Kidney (tissue), 14 donors: ENCODE measurements around the gene CREG2. TPM values are rescaled to one million over a fixed set of nuclear protein-coding genes. Genes with fewer than 3 reads are reported as not detected.

Experiments
- DNase-seq, 5 donors: peaks; one replicate each; pipeline ENCODE4 v3.0.0-alpha.2; 2013 to 2020
- FAIRE-seq: peaks from 2 replicates; lab custom pipeline; 2012; peaks lifted over from hg19 to GRCh38; lab: Jason Lieb, UNC
- H3K27ac ChIP-seq, 2 donors: one replicate each; pipeline ENCODE4 v1.7.0; 2013; ENCODE audit warnings: low read depth in 2 of 2, low read length in 2 of 2, inconsistent platforms in 1 of 2
- H3K27me3 ChIP-seq: one replicate; pipeline ENCODE4 v1.7.1; 2013; ENCODE audit warnings: low read length, inconsistent platforms; ENCODE audit not compliant: control insufficient read depth, insufficient read depth
- H3K36me3 ChIP-seq, 3 donors: one replicate each; pipeline versions ENCODE4 v1.7.0 to v1.7.1; 2013; ENCODE audit warnings: low read length in 3 of 3, control low read depth in 1 of 3, inconsistent platforms in 1 of 3; ENCODE audit not compliant: insufficient read depth in 3 of 3, control insufficient read depth in 2 of 3
- H3K4me1 ChIP-seq, 3 donors: one replicate each; pipeline versions ENCODE4 v1.7.0 to v1.7.1; 2013; ENCODE audit warnings: low read length in 3 of 3, inconsistent platforms in 1 of 3, low read depth in 1 of 3; ENCODE audit not compliant: control insufficient read depth in 2 of 3, insufficient read depth in 2 of 3
- H3K4me3 ChIP-seq, 3 donors: one replicate each; pipeline versions ENCODE4 v1.7.0 to v1.8.1; 2013; ENCODE audit warnings: low read length in 3 of 3, control low read depth in 1 of 3, inconsistent platforms in 1 of 3
- H3K9ac ChIP-seq, 3 donors: one replicate each; pipeline versions ENCODE4 v1.7.0 to v1.7.1; 2013; ENCODE audit warnings: low read length in 3 of 3, control low read depth in 1 of 3, inconsistent platforms in 1 of 3
- H3K9me3 ChIP-seq, 3 donors: one replicate each; pipeline versions ENCODE4 v1.7.0 to v1.7.1; 2013; ENCODE audit warnings: low read length in 3 of 3, control low read depth in 1 of 3, inconsistent platforms in 1 of 3; ENCODE audit not compliant: control insufficient read depth in 2 of 3, insufficient read depth in 1 of 3
- intact Hi-C: fragments of 100-400 bp; cut with DNase I; formaldehyde crosslinking; loops from one replicate; pipeline ENCODE4 v1.11.1; 2022
- polyA plus RNA-seq: library from polyadenylated mRNA; stranded (reverse); fragments of 350-450 nt; fragmentation: Illumina TruSeq; extraction: RNeasy Lipid Tissue Mini Kit (QIAGEN cat#74804); gene quantifications from one replicate; pipeline ENCODE4 v1.2.3, GENCODE V29; 2014; ENCODE audit warnings: low read depth, low replicate concordance; ENCODE audit not compliant: insufficient read depth
- total RNA-seq: library from RNA; stranded (reverse); fragmentation: NEBNext Ultra II Directional; extraction: Animal tissue kit (Norgen Biotek cat#: 25700); gene quantifications from one replicate; pipeline ENCODE4 v1.2.1, GENCODE V29; 2021
- TF ChIP-seq, protein P1 (sequence below): IDR thresholded peaks from 3 replicates; pipeline ENCODE4 v1.5.1; 2012; ENCODE audit warnings: mild to moderate bottlenecking, moderate library complexity, borderline replicate concordance; ENCODE audit not compliant: insufficient read depth; ENCODE audit errors: extremely low read depth
- donor health status: control.
- donor health status: control.
- donor health status: control.
- donor health status: control.
- donor health status: control.
- donor health status: DM: yes; HTN: yes; CAD: no.
- donor health status: Normal renal cell carcinoma (clear cell type).

Gene CREG2
- total and polyA plus RNA-seq, 2 donors from 2014 or later = 0.69 TPM; not detected in 1

DNA sequence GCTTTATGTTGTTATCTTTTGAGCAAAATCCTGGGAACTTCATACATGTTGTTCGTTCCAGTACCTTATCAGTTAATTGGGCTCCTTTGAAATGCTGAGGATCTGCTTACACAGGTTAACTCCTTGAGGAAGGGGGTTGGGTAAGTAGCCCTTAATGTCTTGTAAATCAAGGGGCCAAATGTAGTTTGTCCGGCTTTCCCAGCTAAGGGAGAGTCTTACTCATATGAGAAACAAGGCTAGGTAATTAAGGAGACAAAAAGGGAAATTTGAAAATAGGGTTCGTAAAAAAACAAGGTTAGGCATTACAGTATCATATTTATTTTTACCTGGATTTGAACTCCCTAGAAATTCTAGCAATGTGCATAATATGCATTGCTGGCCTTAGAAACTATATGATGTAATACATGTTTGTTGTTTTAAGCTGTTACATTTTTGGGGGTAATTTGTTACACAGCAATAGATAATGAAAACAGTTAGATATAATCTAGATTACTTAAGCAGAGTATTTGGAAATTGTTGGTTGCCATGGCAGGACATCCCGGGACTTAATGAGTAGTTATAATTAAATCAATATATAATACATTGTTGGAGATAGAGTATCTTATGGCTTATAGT is 47.9 kb downstream of the CREG2 start:
- DNase-seq (no peak), FAIRE-seq (no peak)
- TF ChIP-seq, protein P1, sequence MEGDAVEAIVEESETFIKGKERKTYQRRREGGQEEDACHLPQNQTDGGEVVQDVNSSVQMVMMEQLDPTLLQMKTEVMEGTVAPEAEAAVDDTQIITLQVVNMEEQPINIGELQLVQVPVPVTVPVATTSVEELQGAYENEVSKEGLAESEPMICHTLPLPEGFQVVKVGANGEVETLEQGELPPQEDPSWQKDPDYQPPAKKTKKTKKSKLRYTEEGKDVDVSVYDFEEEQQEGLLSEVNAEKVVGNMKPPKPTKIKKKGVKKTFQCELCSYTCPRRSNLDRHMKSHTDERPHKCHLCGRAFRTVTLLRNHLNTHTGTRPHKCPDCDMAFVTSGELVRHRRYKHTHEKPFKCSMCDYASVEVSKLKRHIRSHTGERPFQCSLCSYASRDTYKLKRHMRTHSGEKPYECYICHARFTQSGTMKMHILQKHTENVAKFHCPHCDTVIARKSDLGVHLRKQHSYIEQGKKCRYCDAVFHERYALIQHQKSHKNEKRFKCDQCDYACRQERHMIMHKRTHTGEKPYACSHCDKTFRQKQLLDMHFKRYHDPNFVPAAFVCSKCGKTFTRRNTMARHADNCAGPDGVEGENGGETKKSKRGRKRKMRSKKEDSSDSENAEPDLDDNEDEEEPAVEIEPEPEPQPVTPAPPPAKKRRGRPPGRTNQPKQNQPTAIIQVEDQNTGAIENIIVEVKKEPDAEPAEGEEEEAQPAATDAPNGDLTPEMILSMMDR = no peak
- no peak overlapping the region for H3K9ac ChIP-seq
- no peaks in the 10 kb centered on the region for H3K36me3 ChIP-seq
- H3K4me1 ChIP-seq = no peaks in the 10 kb centered on the region
- intact Hi-C loops = no loop called here
- no peaks in the 10 kb centered on the region for H3K9me3 ChIP-seq
- no peak overlapping the region for H3K27ac ChIP-seq
- H3K27me3 ChIP-seq = no peaks in the 10 kb centered on the region
- H3K4me3 ChIP-seq = no peak overlapping the region

DNA sequence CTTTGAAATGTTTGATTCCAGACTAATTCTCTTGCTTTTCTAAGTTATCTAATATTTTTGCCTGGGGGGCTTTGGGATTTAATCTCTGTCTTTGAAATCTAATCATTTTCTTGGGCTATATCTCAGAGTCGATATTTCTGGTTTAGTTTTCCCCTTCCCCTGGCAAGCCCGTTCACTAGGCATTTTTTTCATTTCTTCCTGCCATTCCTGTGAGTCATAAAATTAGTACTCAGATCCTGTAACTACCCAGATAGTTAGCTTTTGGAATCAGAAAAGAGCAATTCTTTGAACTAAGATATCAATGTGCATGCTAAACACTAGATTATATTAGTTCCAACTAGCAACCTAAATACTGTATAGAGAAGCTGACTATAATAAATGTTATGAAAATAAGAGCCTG is 49.4 kb downstream of the CREG2 start:
- H3K36me3 ChIP-seq = no peaks in the 10 kb centered on the region
- H3K27ac ChIP-seq = no peak overlapping the region
- no peaks in the 10 kb centered on the region for H3K4me1 ChIP-seq
- no peaks in the 10 kb centered on the region for H3K9me3 ChIP-seq
- FAIRE-seq = no peak
- intact Hi-C loops = no loop called here
- no peak overlapping the region for H3K9ac ChIP-seq
- DNase-seq = no peak
- no peak overlapping the region for H3K4me3 ChIP-seq
- H3K27me3 ChIP-seq = no peaks in the 10 kb centered on the region
- TF ChIP-seq, protein P1 = no peak

DNA sequence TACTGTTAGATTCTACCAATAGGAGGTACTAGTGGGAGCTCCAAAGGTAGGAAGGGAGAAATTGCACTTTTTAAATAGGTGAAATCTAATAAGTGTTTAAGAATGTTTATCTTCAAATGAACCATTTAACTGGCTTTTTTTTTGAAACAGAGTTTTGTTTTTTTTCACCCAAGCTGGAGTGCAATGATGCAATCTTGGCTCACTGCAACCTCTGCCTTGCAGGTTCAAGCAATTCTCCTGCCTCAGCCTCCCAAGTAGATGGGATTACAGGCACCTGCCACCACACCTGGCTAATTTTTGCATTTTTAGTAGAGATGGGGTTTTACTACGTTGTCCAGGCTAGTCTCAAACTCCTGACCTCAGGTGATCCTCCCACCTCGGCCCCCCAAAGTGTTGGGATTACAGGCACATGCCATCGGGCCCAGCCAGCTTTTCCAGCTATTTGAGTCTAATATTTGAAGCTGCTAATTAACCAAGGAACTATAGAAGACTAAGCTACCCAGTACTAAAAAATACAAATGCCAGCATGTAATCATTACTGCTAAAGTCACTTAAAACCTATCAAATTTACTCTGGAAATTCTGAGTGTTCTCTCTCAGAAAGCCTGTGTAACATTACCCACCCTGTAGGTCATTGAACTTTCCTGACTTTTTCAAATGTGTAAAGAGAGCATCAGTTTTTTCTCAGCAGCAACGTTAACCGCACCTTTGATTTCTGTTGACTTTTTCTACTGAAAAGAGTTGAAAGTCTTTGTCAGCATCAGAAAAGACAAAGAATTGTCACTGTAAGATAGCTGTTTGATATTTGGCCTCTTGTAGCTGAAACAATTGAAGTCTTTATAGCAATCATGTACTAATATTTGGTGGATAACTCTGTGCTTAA is 54.2 kb downstream of the CREG2 start:
- Histone ChIP-seq H3K4me1 (peaks cover 0 to 4% (median 0%) of the 10 kb centered on the region in 3 donors), H3K27ac (no peak overlapping the region), H3K4me3 (no peak overlapping the region), H3K36me3 (no peaks in the 10 kb centered on the region), H3K27me3 (no peaks in the 10 kb centered on the region), H3K9me3 (no peaks in the 10 kb centered on the region), H3K9ac (no peak overlapping the region)
- FAIRE-seq = no peak
- intact Hi-C loops = no loop called here
- TF ChIP-seq, protein P1 = no peak
- DNase-seq = no peak
